ENCODE measurements around the gene TAOK2. TPM values are rescaled to one million over a fixed set of nuclear protein-coding genes. Genes with fewer than 3 reads are reported as not detected.
"Not testable (repeated sequence)": the region's sequence is repeated elsewhere in the genome, so short reads cannot be mapped to it uniquely, and the experiment has no call there.

Gene TAOK2
- total RNA-seq, 3 donors from 2014 or later: 46.6 to 53.4 (median 50.5) TPM

DNA sequence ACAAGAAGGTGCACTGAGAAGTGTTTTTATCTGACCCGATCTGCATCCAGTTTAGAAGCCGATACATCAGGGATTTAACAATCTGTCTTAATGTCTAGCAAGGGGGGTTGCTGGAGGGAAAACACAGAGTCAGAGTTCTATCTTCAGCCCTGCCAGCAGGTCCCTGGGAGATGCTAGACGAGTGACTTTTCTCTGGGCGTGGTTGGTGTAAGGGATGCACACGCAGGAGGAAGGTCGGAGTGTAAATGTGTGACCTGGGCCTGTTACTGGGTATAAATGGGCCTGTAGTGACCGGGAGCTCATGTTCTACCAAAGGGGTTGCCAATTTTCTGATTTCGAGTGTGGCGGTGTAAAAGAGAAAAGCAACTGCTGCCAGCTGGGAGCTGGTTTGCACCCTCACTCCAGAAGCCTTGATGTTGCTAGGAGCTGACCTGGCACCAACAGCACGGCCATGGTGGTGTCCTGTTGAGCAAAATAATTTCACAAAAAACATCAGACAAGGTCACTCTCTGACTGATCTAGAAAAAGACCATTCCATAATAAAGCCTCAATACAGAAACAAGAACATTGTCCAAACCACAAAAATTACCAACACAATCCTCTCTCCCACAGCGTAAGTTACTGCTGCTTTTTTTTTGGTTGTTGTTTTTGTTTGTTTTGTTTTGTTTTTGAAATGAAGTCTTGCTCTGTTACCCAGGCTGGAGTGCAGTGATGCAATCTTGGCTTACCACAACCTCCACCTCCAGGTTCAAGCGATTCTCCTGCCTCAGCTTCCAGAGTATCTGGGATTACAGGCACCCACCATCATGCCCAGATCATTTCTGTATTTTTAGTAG is 46.4 kb upstream of the TAOK2 start:
- Histone ChIP-seq H3K4me1 (ENCODE audit: low read depth) (peaks cover 19% of the 10 kb centered on the region), H3K4me3 (no peak overlapping the region), H3K36me3 (ENCODE audit: low read depth) (no peaks in the 10 kb centered on the region), H3K9me3 (no peaks in the 10 kb centered on the region)
- intact Hi-C loops (cut with DNase I, micrococcal nuclease): no loop called here
- DNase-seq (peak in 1 of 3 donors; percentile 19), ATAC-seq (no peak)
- no peak for TF ChIP-seq CTCF (IDR thresholded peaks at IDR 0.05)

DNA sequence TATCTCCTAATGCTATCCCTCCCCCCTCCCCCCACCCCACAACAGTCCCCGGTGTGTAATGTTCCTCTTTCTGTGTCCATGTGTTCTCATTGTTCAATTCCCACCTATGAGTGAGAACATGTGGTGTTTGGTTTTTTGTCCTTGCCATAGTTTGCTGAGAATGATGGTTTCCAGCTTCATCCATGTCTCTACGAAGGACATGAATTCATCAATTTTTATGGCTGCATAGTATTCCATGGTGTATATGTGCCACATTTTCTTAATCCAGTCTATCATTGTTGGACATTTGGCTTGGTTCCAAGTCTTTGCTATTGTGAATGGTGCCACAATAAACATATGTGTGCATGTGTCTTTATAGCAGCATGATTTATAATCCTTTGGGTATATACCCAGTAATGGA is 41.9 kb upstream of the TAOK2 start:
- not testable (repeated sequence) for H3K4me1 ChIP-seq (ENCODE audit: low read depth)

GRCh38 chr16:29940656-29941055 is 33.0 kb upstream of the TAOK2 start:
- no peak for TF ChIP-seq CTCF (IDR thresholded peaks at IDR 0.05)
- no peak for DNase-seq
- Histone ChIP-seq H3K4me3 (no peak overlapping the region), H3K9me3 (peaks cover 4% of the 10 kb centered on the region), H3K4me1 (ENCODE audit: low read depth) (peaks cover 6% of the 10 kb centered on the region), H3K36me3 (ENCODE audit: low read depth) (no peaks in the 10 kb centered on the region)
- intact Hi-C loops (cut with DNase I, micrococcal nuclease): no loop called here
- ATAC-seq: no peak

More for the DNA sequence above, 41.9 kb upstream of the TAOK2 start:
- intact Hi-C loops (cut with DNase I, micrococcal nuclease); DNase-seq; H3K4me3 ChIP-seq; H3K36me3 ChIP-seq (ENCODE audit: low read depth); H3K9me3 ChIP-seq; ATAC-seq: not testable (repeated sequence)

GRCh38 chr16:29943846-29944799 is 29.5 kb upstream of the TAOK2 start:
- H3K9me3 ChIP-seq: peaks cover 4% of the 10 kb centered on the region
- ATAC-seq: peak; percentile 98
- H3K36me3 ChIP-seq (ENCODE audit: low read depth): no peaks in the 10 kb centered on the region
- H3K4me3 ChIP-seq: no peak overlapping the region
- intact Hi-C loops (cut with DNase I, micrococcal nuclease): no loop called here
- peaks cover 6% of the 10 kb centered on the region for H3K4me1 ChIP-seq (ENCODE audit: low read depth)
- DNase-seq: peak; percentile 73 to 81 (median 75)
- no peak for TF ChIP-seq CTCF (IDR thresholded peaks at IDR 0.05)

- ATAC-seq: no peak
- intact Hi-C loops (cut with DNase I, micrococcal nuclease): no loop called here
- TF ChIP-seq CTCF (IDR thresholded peaks at IDR 0.05): no peak
Measured at GRCh38 chr16:29947897-29948296, 25.8 kb upstream of the TAOK2 start.

More at GRCh38 chr16:29947897-29948296, 25.8 kb upstream of the TAOK2 start:
- no peak for DNase-seq
- H3K4me3 ChIP-seq: no peak overlapping the region
- peaks cover under 1% of the 10 kb centered on the region for H3K4me1 ChIP-seq (ENCODE audit: low read depth)
- H3K36me3 ChIP-seq (ENCODE audit: low read depth): no peaks in the 10 kb centered on the region
- no peaks in the 10 kb centered on the region for H3K9me3 ChIP-seq
